ENCODE results near the gene KLHL29.

KLHL29 gene

DNA sequence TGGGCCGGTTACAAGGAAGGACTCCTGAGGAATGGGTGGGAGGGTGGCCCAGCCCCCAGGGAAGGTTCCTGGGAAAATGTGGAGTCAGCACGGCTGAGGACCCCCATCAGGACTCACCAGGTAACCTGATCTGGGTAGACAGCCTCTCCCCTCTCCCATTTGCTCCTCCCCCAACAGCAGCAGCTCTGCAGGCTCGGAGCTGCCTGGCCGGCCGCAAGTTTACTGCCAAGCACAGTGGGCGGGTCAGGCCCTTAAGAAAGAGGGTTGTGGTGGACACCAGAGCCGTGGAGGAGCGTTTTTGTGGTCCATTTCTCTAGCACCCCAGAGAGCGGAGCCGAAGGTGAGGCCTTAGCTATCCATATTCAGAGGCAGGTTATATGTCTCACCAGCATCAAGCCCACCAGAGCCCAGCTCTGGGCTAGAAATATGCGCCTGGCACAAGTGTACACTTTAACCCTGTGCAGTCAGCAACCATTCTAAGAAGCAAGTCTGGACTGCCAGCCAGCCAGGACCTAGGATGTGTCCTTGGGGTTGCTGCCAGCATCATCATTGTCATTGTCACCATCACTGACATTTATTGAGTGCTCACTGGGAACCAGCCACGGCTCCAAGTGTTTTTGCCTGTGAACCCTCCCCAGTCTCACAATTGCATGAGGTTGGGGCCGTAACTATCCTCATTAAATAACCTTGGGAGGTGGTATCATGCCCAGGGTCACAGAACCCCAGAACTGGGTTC lies 190.1 kb downstream of the KLHL29 start:
- no peaks in the 10 kb centered on the region for H3K9me3 ChIP-seq (replicated peaks; ENCODE audit: insufficient read depth, low read length)
- no peak overlapping the region for H2AFZ ChIP-seq (ENCODE audit: low read length)
- H3K36me3 ChIP-seq (replicated peaks; ENCODE audit: insufficient read depth, low read length) = no peaks in the 10 kb centered on the region
- no peaks in the 10 kb centered on the region for H4K20me1 ChIP-seq (ENCODE audit: insufficient read depth, low read length)
- H3K79me2 ChIP-seq (ENCODE audit: low read length) = no peaks in the 10 kb centered on the region
- DNase-seq = no peak
- H3K4me3 ChIP-seq (ENCODE audit: low read length) = no peak overlapping the region
- no peaks in the 10 kb centered on the region for H3K9me2 ChIP-seq (replicated peaks; ENCODE audit: insufficient read depth, low read length)
- no peak for TF ChIP-seq EZH2phosphoT487 (IDR thresholded peaks at IDR 0.05; ENCODE audit: low read length)
- TF ChIP-seq, protein P1, sequence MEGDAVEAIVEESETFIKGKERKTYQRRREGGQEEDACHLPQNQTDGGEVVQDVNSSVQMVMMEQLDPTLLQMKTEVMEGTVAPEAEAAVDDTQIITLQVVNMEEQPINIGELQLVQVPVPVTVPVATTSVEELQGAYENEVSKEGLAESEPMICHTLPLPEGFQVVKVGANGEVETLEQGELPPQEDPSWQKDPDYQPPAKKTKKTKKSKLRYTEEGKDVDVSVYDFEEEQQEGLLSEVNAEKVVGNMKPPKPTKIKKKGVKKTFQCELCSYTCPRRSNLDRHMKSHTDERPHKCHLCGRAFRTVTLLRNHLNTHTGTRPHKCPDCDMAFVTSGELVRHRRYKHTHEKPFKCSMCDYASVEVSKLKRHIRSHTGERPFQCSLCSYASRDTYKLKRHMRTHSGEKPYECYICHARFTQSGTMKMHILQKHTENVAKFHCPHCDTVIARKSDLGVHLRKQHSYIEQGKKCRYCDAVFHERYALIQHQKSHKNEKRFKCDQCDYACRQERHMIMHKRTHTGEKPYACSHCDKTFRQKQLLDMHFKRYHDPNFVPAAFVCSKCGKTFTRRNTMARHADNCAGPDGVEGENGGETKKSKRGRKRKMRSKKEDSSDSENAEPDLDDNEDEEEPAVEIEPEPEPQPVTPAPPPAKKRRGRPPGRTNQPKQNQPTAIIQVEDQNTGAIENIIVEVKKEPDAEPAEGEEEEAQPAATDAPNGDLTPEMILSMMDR (IDR thresholded peaks at IDR 0.05; ENCODE audit: low read length) = no peak
- no peak for TF ChIP-seq EZH2 (optimal IDR thresholded peaks at IDR 0.05; ENCODE audit: low read depth, low read length)
- H3K4me1 ChIP-seq (ENCODE audit: low read length) = no peaks in the 10 kb centered on the region
- H3K4me2 ChIP-seq (ENCODE audit: low read depth, low read length) = no peak overlapping the region
- H3K27me3 ChIP-seq (replicated peaks; ENCODE audit: insufficient read depth, low read length) = no peaks in the 10 kb centered on the region
- H3K9ac ChIP-seq (ENCODE audit: low read length) = no peak overlapping the region
- no peak overlapping the region for H3K27ac ChIP-seq (ENCODE audit: low read length)
- H3F3A ChIP-seq (ENCODE audit: insufficient read depth, low read length) = no peaks in the 10 kb centered on the region

DNA sequence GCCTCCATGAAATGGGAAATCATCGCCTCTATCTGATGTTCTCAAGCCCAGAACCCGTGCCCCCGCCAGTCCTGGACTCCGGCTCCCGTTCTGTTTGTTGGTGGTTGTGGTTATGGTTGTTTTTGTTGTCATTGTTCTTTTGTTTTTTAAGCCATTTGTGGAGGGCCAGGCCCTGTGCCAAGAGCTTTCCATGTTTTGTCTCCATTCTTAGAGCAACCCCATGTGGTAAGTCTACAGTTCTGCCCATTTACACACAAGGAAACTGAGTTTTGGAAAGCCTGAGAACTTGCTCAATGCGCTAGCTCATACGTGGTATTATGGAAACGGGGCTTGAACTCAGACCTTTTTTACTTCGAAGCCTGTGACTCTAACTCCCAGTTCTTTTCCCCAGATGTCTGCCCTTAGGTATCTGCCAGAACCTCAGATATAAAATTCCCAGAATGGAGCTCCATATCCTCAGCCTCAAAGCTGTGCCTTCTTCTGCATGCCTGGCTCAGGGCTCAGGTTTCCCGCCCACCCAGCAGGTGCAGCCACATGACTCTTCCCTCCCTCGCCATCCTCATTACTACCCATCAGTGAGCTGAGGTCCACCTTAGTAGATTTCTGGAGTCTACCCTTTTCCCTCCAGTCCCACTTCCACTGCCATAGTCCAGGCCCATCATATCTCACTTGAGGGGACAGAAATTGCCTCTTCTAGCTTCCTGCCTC lies 194.1 kb downstream of the KLHL29 start:
- H3K27ac ChIP-seq (ENCODE audit: low read length) = no peak overlapping the region
- no peak overlapping the region for H3K4me2 ChIP-seq (ENCODE audit: low read depth, low read length)
- no peaks in the 10 kb centered on the region for H3K4me1 ChIP-seq (ENCODE audit: low read length)
- H3K9ac ChIP-seq (ENCODE audit: low read length) = no peak overlapping the region
- TF ChIP-seq, protein P1 (IDR thresholded peaks at IDR 0.05; ENCODE audit: low read length) = no peak
- TF ChIP-seq EZH2 (optimal IDR thresholded peaks at IDR 0.05; ENCODE audit: low read depth, low read length) (no peak), EZH2phosphoT487 (IDR thresholded peaks at IDR 0.05; ENCODE audit: low read length) (no peak)
- no peaks in the 10 kb centered on the region for H3K36me3 ChIP-seq (replicated peaks; ENCODE audit: insufficient read depth, low read length)
- H4K20me1 ChIP-seq (ENCODE audit: insufficient read depth, low read length) = no peaks in the 10 kb centered on the region
- H3K9me2 ChIP-seq (replicated peaks; ENCODE audit: insufficient read depth, low read length) = no peaks in the 10 kb centered on the region
- no peaks in the 10 kb centered on the region for H3K27me3 ChIP-seq (replicated peaks; ENCODE audit: insufficient read depth, low read length)
- H3F3A ChIP-seq (ENCODE audit: insufficient read depth, low read length) = no peaks in the 10 kb centered on the region
- no peaks in the 10 kb centered on the region for H3K9me3 ChIP-seq (replicated peaks; ENCODE audit: insufficient read depth, low read length)
- no peak overlapping the region for H3K4me3 ChIP-seq (ENCODE audit: low read length)
- no peaks in the 10 kb centered on the region for H3K79me2 ChIP-seq (ENCODE audit: low read length)
- H2AFZ ChIP-seq (ENCODE audit: low read length) = no peak overlapping the region
- DNase-seq = no peak

DNA sequence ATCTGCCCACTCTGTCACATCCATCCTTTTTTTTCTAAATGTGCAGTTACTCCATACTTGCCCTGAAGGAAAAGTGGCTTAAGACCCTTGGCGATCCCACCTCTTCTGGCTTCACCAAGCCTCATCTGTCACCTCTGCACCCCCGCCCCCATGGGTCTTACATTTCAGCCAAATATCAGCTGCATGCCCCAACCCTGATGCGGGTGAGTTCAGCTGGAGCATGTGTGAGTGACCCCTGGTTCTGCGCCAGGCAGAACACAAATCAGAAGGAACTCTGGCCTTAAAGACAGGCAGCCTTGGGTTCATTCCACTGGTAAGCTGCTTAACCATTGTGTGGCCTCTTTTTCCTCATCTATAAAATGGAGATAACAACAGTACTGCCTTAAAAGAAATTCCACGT lies 194.7 kb downstream of the KLHL29 start:
- Histone ChIP-seq H3K36me3 (replicated peaks; ENCODE audit: insufficient read depth, low read length) (no peaks in the 10 kb centered on the region), H3K9ac (ENCODE audit: low read length) (no peak overlapping the region), H2AFZ (ENCODE audit: low read length) (no peak overlapping the region), H3K27me3 (replicated peaks; ENCODE audit: insufficient read depth, low read length) (no peaks in the 10 kb centered on the region), H3K4me2 (ENCODE audit: low read depth, low read length) (no peak overlapping the region), H3K27ac (ENCODE audit: low read length) (no peak overlapping the region), H3K4me1 (ENCODE audit: low read length) (no peaks in the 10 kb centered on the region), H3K9me3 (replicated peaks; ENCODE audit: insufficient read depth, low read length) (no peaks in the 10 kb centered on the region), H3K79me2 (ENCODE audit: low read length) (no peaks in the 10 kb centered on the region), H3F3A (ENCODE audit: insufficient read depth, low read length) (no peaks in the 10 kb centered on the region), H3K4me3 (ENCODE audit: low read length) (no peak overlapping the region), H4K20me1 (ENCODE audit: insufficient read depth, low read length) (no peaks in the 10 kb centered on the region), H3K9me2 (replicated peaks; ENCODE audit: insufficient read depth, low read length) (no peaks in the 10 kb centered on the region)
- no peak for DNase-seq
- TF ChIP-seq, protein P1 (IDR thresholded peaks at IDR 0.05; ENCODE audit: low read length) = no peak
